GM18867 (cell line): ENCODE measurements around the gene THY1.
"Not testable (repeated sequence)": the region's sequence is repeated elsewhere in the genome, so short reads cannot be mapped to it uniquely, and the experiment has no call there.

Experiments used
- ATAC-seq: cut with Tn5 transposase; IDR thresholded peaks from one replicate; pipeline ENCODE4 v1.9.1; 2021; ENCODE audit warnings: mild to moderate bottlenecking, moderate library complexity; ENCODE audit not compliant: unreplicated experiment

THY1 gene

DNA sequence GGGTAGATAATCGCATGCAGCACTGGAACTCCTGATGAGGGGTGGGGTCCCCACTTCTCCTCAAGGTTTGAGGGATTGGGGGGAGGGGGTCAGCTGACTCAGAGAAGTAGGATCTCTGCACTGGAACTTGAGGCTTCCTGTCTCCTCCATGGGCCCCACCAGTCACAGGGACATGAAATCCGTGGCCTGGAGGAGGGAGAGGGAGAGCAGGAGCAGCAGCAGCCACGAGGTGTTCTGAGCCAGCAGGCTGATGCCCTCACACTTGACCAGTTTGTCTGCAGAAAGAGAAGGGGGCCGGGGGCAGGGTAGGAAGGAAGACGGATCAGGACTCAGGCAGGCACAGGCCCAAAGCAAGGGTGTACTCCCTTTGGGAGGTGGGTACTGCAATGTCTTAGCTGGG lies 3.7 kb downstream of the THY1 start:
- no peak for ATAC-seq

DNA sequence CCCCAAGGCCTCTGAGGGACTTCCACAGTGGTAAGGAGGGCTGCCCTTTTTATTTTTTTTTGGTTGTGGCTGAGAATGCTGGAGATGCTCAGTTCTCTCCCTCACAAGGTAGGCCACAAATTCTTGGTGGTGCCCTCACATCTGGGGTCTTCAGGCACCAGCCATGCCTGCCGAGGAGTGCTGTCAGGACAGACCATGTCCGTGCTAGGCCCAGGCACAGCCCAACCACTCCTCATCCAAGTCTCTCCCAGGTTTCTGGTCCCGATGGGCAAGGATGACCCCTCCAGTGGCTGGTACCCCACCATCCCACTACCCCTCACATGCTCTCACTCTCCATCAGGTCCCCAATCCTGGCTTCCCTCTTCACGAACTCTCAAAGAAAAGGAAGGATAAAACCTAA lies 4.2 kb downstream of the THY1 start:
- ATAC-seq, result no peak

DNA sequence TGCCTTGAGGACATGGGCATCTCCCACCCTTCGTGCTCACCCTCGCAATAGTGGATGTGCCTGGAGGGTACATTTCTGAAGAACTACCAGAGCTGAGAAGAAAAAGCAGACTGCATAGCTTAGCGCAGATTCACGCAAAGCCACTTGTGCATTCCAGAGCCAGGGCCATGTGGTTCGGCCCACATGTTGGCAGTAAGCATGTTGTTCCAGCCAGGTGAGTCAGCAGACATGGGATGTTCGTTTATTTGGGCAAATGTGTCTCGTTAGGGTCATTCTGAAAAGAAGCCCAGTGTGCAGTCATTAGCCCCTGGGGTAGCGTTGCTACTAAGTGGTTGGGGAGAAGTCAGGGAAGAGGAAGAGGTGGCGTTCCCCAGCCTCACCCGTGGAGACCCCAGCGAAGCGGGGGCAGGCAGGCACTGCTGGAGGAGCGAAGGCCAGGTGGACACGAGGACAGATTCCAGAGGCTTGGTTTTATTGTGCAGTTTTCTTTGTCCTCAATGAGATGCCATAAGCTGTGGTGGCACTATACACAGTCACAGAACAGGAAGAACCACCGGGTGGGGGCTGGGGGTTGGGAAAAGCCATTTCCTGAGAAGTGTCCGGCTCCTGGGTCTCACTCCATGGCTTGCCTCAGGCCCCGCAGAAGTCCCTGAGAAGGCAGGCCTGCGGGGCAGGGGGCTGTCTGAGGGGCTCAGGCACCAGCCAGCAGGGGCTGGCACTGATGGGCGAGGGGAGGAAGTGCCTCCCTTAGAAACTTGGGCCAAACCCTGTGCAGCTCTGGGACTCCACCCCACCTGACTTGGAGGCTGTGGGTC lies 5.0 kb downstream of the THY1 start:
- no peak for ATAC-seq

DNA sequence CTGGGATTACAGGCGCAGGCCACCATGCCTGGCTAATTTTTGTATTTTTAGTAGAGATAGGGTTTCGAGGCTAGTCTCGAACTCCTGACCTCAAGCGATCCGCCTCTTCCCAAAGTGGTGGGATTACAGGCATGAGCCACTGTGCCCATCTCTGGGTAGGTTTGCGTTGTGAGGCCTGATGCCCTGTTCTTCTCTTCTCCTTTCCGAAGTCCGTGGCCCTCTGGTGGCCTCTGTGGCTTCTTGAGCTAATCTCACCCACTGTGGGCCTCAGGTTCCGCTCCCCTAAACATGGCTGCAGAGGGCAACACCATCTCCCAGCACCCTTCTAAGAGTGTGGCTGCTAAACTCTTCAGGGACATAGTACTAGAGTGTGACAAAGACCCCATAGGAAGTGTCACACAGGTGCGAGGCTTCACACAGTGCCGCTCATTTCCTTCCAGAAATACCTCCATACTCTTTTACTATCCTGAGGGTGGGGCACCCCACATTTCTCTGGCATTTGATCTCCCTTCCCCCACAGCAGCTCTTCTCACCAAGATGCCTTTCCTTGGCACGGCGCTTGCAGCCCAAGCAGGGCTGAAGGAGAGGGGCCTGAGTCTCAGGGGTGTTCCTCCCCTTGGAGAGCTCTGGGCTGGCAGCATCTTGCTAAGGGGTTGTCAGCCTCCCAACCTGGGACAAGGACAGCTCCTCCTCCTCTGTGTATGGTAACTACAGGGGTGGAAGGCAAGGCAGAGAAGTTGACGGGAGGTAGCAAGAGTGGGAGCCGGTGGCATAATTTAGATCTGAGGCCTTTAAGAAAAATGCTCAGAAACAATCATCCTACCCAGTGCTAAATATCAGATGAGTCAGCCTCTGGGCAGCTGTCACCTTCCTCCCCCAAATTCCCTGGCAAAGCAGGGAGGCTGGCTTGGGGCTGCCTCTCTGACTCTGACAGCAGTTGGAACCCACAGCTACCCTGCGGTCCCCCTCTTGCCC lies 6.1 kb downstream of the THY1 start:
- ATAC-seq, result no peak

- no peak for ATAC-seq
These were observed 7.0 kb downstream of the THY1 start for GRCh38 chr11:119415966-119416365.

DNA sequence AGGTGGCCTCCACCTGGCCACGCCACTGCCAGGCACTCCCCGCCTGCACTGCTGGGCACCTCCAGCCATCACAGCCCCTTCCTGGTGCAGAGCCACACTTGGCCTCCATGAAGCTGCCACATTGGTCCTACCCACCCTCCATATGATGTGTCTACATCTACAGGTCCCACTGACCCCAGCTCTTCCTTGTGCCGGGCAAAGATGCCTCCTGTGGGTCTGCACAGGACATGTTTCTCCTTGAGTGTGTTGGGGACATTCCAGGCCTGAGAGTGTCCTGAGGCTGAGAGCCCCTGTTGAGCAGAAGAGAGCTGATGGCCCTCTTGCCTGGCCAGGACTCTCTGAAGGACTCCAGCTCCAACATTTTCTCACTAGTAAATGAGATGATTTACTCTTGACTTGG lies 7.5 kb downstream of the THY1 start:
- no peak for ATAC-seq

- no peak for ATAC-seq
These were observed 8.2 kb downstream of the THY1 start for GRCh38 chr11:119414734-119415133.

- no peak for ATAC-seq
These were observed 8.7 kb downstream of the THY1 start for GRCh38 chr11:119414321-119414720.

DNA sequence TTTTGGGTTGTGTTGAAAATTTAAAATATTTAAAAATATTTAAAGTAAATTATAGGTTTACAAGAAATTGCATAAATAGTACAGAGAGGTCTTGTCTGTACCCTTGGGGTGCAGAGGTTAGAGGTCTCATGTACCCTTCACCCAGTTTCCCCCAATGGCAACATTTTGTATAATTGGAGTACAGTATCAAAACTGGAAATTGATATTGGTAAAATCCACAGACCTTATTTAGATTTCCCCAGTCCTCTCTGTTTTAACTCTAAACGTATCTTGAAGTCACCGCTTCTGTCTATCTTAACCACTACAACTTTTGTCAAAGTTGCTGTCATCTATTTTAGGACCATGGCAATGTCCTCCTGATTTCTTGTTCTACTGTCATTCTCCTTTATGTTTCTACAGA lies 10.9 kb downstream of the THY1 start:
- ATAC-seq, result no peak

GRCh38 chr11:119410501-119410900 lies 12.5 kb downstream of the THY1 start:
- no peak for ATAC-seq

- no peak for ATAC-seq
These were observed 13.2 kb downstream of the THY1 start for GRCh38 chr11:119409731-119410130.

DNA sequence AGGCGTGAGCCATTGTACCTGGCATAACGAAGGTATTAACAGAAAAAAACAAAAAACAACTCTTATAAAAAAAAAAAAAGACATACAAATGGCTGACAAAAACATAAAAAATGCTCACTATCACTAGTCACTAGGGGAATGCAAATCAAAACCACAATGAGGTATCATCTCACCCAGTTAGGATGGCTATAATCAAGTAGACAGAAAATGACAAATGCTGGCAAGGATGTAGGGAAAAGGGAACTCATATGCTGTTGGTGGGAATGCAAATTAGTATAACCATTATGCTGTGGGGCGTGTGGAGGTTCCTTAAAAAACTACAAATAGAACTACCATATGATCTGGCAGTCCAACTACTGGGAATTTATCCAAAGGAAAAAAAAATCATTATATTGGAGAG lies 17.0 kb downstream of the THY1 start:
- no peak for ATAC-seq

GRCh38 chr11:119405448-119405847 lies 17.5 kb downstream of the THY1 start:
- not testable (repeated sequence) for ATAC-seq

- no peak for ATAC-seq
These were observed 18.1 kb downstream of the THY1 start for GRCh38 chr11:119404872-119405271.

DNA sequence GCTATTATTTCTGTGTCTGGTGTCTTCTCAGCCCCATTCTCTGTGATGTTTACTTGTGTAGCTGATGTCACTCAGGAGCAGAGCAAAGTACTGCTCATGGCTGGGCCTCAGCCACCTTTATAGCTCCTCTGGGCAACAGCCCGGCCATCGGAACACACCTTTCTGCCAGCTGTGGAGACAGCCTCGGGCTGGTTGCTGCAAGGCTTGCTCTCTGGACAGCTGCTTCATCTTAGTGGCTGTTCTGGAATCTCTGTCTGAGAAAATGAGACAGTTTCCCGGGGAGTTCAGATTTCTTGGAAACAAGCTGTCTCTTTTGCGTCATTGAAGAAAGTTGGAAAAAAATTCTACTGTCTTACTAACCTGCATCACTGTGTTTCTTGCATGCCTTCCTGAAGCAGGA lies 20.0 kb downstream of the THY1 start:
- no peak for ATAC-seq

DNA sequence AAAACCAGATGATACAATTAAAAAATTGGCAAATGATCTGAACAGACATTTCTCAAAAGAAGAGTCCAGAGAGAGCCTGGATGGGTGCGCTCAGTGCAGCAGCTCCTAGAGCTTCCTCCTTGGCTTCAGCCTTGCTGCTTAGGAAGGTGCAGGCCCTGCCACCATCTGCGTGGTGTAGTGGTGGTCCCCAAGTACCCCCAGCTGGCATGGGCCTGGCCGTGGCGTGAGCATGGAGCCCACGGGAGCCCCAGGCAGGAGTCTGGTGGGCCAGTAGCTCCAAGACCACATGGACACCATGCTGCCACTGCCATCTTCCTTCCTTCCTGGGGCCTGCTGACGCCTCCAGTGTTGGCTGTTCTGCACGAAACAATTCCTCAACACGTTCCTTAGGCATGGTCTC lies 20.5 kb downstream of the THY1 start:
- no peak for ATAC-seq

DNA sequence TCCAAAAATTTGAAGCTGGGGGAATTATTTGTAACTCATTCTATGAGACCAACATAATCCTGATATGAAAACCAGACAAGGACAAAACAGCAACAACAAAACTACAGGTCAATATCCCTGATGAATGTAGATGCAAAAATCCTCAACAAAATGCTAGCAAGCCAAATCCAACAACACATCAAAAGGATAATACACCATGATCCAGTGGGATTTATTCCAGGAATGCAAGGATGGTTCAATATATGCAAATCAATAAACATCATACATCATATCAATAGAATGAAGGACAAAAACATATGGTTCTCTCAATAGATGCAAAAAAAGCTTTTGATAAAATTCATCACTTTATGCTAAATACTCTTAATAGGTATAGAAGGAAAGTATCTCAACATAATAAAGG lies 22.1 kb downstream of the THY1 start:
- ATAC-seq, result no peak

- no peak for ATAC-seq
These were observed 25.2 kb downstream of the THY1 start for GRCh38 chr11:119397740-119398139.

DNA sequence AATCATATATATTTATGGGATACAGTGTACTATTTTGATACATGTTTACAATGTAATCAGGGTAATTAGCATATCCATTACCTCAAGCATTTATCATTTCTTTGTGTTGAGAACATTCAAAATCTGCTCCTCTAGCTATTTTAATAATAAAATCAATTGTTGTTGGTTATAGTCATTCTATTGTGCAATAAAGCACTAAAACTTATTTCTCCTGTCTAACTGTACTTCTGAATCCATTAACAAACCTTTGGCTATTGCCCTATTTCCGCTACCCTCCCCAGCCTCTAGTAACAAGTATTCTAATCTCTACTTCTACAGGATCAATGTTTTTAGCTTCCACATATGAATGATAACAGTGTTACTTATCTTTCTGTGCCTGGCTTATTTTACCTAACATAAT lies 26.1 kb downstream of the THY1 start:
- ATAC-seq, result no peak

DNA sequence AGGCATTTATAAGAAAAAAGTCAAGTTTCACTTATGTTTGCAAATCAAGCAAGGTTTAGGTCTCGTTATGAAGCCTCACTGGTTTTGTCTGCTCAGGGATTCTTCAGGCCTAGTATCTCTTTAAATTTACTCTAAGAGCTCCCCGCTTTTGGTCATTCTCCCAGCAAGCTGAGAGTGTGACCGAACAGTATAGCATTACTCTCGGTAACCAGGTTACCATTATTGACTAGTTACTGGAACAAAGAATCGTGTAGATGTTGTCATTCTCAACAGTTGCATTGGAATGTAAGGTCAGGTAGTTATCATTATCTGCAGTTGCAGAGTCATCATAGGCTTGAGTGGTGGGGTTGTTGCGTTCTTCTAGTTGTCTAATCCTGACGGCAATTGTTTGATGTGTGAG lies 31.7 kb downstream of the THY1 start:
- ATAC-seq, result no peak

DNA sequence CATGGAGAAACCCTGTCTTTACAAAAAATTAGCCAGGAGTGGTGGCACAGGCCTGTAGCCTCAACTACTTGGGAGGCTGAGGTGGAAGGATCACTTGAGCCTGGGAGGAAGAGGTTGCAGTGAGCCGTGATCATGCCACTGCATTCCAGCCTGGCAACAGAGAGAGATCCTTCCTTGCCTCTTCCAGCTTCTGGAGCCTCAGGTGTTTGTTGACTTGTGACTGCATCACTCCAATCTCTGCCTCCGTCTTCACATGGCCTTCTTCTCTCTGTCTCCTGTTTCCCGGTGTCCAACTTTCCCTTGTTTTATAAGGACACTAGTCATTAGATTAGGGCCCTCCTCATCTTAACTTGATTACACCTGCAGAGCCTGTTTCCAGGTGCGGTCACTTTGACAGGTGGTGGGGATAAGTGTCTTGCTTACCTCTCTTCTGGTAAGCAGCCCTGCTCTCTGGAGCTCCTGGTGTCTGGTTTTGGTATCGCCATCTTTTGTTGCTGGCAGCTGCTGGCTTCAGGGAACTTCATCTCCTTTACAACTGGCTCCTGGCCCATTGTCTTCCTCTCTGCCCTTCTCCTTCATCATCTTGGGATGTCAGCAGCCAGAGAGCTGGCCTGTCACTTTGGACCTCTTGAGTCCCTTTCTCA lies 33.2 kb downstream of the THY1 start:
- no peak for ATAC-seq
